Mucosa of rectum (tissue), 2 donors: Measurements from ENCODE around the gene TMEM129.

Experiments used
- H3K27ac ChIP-seq, 2 donors: one replicate each; pipeline ENCODE4 v1.7.0; 2013; ENCODE audit warnings: inconsistent platforms in 2 of 2, low read depth in 2 of 2, low read length in 2 of 2
- H3K27me3 ChIP-seq, 2 donors: one replicate each; pipeline ENCODE4 v1.7.0; 2013; ENCODE audit warnings: low read length in 2 of 2; ENCODE audit not compliant: control insufficient read depth in 2 of 2, insufficient read depth in 2 of 2
- H3K36me3 ChIP-seq, 2 donors: one replicate each; pipeline ENCODE4 v1.7.0; 2013; ENCODE audit warnings: low read length in 2 of 2; ENCODE audit not compliant: control insufficient read depth in 2 of 2, insufficient read depth in 2 of 2
- H3K4me1 ChIP-seq, 2 donors: one replicate each; pipeline ENCODE4 v1.7.0; 2013; ENCODE audit warnings: low read length in 2 of 2, mild to moderate bottlenecking in 1 of 2; ENCODE audit not compliant: control insufficient read depth in 2 of 2, insufficient read depth in 2 of 2
- H3K4me3 ChIP-seq, 2 donors: one replicate each; pipeline ENCODE4 v1.7.0; 2013; ENCODE audit warnings: low read length in 2 of 2
- H3K9ac ChIP-seq, 2 donors: one replicate each; pipeline ENCODE4 v1.7.0; 2013; ENCODE audit warnings: low read length in 2 of 2, low read depth in 1 of 2, mild to moderate bottlenecking in 1 of 2
- H3K9me3 ChIP-seq, 2 donors: one replicate each; pipeline ENCODE4 v1.7.0; 2013; ENCODE audit warnings: low read length in 2 of 2; ENCODE audit not compliant: control insufficient read depth in 2 of 2
- donor health status: healthy.
- donor health status: Normal muscosa, but diverticular disease.

The TMEM129 gene

DNA sequence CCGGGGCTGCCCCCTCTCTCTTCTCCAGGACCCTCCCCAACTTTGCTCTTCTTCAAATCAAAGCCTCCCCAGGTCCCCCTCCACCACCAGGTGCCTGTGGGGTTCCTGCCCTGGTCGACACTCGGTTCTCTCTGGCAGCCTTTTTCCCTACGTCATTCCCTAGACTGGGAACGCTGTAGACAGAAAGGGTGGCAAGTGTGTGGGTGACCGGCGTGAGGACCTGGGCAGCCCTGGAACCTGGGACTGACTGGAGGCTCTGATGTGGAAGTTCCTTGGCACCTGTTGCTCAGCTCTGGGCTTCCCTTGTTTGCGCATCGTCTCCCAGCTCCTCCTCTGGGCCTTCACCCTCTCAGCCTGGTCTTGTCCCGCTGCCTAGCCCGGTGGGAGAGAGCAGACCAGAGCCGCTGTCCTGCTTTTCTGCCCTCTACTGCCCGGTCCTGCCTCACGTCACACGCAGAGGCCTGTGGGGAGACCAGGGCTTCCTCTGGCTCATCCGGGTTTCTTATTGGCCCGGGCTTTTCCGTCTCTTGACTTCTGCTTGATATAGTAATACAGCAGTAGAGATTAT is 1.5 kb upstream of the TMEM129 start:
- Histone ChIP-seq H3K4me3 (peak overlapping the region; percentile 55 to 57), H3K4me1 (peaks cover 23 to 39% of the 10 kb centered on the region in 2 donors), H3K27me3 (no peaks in the 10 kb centered on the region), H3K9me3 (no peaks in the 10 kb centered on the region), H3K27ac (peak overlapping the region; percentile 72 to 81), H3K9ac (peak overlapping the region; percentile 20 to 42), H3K36me3 (peaks cover 8 to 12% of the 10 kb centered on the region in 2 donors)

- H3K4me3 ChIP-seq: peak overlapping the region; percentile 57 to 61
- peaks cover 12 to 19% of the 10 kb centered on the region in 2 donors for H3K36me3 ChIP-seq
- H3K9me3 ChIP-seq: no peaks in the 10 kb centered on the region
- H3K27ac ChIP-seq: peak overlapping the region in 1 of 2 donors; percentile 81
- peaks cover 20 to 39% of the 10 kb centered on the region in 2 donors for H3K4me1 ChIP-seq
- no peaks in the 10 kb centered on the region for H3K27me3 ChIP-seq
- peak overlapping the region; percentile 24 to 42 for H3K9ac ChIP-seq
These were observed 785 bp upstream of the TMEM129 start for GRCh38 chr4:1721666-1722550.

DNA sequence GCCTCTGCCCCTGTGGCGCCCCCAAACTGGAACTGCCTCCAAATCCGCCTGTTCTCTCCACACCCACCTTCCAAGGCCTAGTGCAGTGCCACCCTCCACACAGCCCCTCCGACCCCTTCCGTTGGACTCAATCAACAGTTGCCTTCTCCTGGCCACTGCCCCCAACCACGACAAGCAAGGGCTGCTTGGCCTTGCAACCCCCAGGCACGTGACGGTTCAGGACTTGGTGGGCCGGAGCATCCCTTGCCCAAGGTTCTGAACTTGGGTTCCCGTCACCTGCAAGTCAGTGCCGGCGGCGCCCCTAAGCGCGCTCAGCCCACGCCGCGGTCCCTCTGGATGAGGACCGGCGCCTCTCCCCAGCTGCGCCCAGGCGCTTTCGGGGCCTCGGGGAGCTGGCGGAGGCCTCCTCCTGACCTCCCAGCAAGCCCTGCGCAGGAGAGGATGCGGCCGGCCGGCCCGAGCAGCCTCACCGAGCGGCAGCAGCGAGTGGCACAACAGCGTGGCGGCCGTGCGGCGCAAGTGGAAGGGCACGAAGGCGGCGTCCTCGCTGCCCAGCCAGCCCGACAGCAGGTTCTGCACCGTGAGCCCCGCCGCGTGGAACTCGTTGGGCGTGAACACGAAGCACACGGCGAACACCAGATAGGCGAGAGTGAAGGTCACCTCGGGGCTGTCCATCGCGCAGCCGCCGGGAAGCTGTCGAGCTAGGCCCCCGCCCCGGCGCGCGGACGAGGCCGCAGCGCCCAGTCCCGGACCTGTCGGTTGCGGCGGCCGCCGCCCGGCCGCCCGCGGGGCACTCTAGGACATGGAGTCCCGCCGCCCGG is 750 bp downstream of the TMEM129 start:
- Histone ChIP-seq H3K4me1 (peaks cover 20 to 33% of the 10 kb centered on the region in 2 donors), H3K27ac (peak overlapping the region; percentile 92 to 96), H3K9ac (peak overlapping the region; percentile 88 to 93), H3K4me3 (peak overlapping the region; percentile 86 to 96), H3K9me3 (no peaks in the 10 kb centered on the region), H3K36me3 (peaks cover 12 to 23% of the 10 kb centered on the region in 2 donors), H3K27me3 (no peaks in the 10 kb centered on the region)

DNA sequence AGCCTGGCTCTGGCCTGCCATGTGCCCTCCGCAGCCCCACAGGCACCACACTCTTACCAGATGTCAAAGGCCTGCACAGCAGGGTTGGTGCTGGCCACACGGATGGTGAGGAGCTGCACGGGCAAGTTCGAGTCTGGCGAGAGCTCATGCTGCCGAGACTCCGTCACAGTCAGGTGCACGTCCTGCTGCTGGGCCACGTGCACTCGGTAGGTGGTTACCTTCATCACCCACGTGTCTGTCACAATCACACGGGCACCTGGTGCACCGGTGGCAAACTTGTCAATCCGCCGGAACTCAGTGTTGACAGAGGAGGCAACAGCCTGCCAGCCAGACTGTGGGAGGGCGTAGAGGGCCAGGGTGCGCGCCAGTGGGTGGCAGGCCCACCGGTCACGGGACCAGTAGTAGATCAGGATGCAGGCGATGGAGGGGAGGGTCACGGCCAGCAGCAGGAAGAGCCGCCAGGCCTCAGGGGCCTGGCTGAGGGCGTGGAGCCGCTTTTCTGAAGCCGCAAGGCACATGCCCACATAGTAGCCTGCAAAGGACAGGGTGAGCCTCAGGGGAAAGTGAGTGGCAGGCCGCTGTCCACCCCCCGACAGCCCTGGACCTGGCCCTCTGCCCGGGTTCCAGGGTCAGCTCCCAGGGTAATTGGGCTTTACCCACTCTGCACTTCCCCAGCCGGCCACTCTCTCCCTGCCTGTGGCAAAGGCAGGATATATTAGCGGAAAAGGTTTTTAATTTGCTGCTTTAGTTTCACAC is 2.9 kb downstream of the TMEM129 start:
- H3K27ac ChIP-seq: no peak overlapping the region
- no peaks in the 10 kb centered on the region for H3K9me3 ChIP-seq
- no peaks in the 10 kb centered on the region for H3K27me3 ChIP-seq
- no peak overlapping the region for H3K9ac ChIP-seq
- H3K4me1 ChIP-seq: peaks cover 34 to 53% of the 10 kb centered on the region in 2 donors
- H3K36me3 ChIP-seq: peaks cover 12 to 24% of the 10 kb centered on the region in 2 donors
- H3K4me3 ChIP-seq: no peak overlapping the region

DNA sequence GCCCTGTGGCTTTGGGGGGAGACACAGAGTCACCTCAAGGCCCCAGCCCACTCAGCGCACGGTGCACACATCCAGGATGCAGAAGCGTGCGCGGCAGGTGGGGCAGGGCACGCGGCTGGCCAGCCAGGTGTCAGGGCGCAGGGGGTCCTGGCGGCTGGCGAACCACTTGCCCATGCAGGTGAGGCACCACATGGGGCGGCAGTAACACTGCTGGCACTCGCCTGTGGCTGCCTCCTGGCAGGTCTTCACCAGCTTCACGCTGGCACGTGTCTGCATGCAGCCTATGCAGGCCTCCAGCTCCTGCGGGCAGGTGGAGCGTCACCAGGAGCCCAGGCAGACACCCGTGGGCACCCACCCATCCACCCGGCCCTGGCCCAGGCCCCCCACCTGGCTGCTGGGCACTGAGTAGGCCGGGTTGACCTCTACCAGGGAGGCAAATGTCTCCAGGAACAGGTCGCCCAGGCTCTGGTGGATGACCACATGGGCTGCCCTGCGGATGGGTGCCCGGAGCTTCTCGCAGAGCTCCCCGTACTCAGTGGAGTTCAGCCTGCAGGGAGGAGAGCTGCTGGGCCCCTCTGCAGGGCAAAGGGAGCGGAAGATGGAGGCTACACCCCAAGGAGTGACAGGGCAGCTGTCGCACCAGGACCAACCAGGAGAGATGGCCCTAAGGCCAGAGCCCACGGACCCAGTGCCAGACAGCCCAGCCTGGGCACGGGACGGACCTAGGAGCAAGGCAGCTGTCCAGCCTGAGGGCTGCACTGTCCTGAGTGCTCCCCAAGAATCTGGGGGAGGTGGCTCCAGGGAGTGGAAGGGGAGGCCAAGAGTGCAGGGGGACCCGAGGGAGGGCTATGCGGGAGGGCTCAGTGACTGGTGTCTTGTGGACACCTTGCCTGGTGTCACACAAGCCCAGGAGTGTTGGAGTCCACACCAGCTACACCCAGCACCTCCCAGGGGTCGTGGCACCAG is 3.7 kb downstream of the TMEM129 start:
- peaks cover 36 to 48% of the 10 kb centered on the region in 2 donors for H3K4me1 ChIP-seq
- no peaks in the 10 kb centered on the region for H3K27me3 ChIP-seq
- no peak overlapping the region for H3K27ac ChIP-seq

DNA sequence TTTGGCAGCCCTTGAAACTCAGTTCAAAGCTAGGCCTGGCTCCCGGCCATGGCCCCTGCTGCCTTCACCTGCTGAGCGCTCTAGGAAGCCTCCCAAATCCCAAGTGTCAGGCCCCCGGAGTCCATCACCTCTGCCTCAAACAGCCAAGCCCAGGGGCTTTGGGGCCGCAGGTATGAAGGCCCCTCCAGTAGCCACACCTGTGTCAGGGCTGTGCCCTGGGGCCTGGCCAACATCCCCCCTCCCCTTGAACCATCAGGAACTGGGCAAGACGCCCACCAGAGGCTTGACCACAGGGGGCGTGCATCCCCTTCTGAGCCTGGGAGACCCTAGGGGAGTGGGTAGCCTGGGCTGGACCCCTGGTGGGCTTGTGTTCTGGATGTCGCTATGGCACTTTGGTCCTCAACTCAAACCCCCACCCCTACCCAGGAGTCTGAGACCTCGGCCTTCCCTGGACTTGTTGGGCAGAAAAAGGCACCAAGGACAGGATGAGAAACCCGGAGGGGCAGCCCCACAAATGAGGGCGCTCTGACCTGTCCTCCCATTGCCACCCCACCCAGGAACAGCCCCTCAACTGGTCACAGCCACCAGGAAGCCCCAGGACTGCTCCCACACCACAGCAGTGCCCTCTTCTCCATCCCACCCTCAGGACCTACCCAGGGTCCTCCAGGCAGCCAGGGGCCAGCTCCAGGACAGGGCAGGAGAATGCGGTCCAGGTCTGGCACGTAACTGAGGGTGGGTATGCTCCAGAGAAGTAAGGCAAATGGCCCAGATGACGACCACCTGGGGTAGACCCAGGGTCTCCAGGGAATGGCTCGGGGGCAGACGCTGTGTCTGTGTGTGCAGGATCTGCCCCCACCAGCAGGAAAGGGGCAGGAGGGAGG is 4.8 kb downstream of the TMEM129 start:
- H3K27ac ChIP-seq: no peak overlapping the region
- no peaks in the 10 kb centered on the region for H3K27me3 ChIP-seq
- peaks cover 29 to 43% of the 10 kb centered on the region in 2 donors for H3K4me1 ChIP-seq
- H3K36me3 ChIP-seq: peaks cover 12 to 24% of the 10 kb centered on the region in 2 donors
- no peak overlapping the region for H3K9ac ChIP-seq
- no peaks in the 10 kb centered on the region for H3K9me3 ChIP-seq
- H3K4me3 ChIP-seq: no peak overlapping the region

More for the DNA sequence above, 3.7 kb downstream of the TMEM129 start:
- no peak overlapping the region for H3K9ac ChIP-seq
- H3K36me3 ChIP-seq: peaks cover 12 to 24% of the 10 kb centered on the region in 2 donors
- no peak overlapping the region for H3K4me3 ChIP-seq
- no peaks in the 10 kb centered on the region for H3K9me3 ChIP-seq

DNA sequence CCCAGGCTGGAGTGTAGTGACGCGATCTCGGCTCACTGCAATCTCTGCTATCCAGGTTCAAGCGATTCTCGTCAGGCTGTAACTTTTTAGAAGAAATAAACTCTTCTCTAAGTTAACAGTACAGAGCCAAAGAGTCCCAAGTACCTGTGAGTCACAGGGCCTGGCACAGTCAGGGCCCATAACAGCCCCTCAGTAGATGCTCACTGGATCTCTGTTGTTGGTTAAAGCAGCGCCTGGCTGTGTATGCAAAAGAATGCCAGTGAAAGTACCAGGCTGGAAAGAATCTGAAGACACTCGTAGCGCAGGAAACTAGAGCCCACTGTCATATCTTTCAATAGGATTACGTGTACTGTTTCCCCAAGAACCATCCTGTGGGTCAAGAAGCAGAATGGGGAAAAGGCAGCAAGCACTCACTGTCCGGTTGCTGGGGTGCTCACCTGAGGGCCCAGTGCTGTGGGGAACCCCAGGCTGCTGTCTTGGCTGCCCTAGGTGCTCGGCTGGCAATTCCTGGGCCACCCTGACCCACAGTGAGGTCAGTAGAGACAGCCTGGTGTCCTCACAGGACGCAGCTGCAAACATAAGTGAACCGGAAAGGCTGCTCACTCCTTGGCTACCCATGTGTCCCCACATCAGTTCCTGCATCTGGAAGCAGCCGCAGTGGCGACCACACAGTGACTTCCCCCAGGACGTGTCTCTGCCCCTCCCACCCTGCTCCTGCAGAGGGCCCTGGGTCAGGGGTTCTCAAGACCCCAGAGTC is 5.9 kb downstream of the TMEM129 start:
- Histone ChIP-seq H3K36me3 (peaks cover 12 to 24% of the 10 kb centered on the region in 2 donors), H3K9ac (no peak overlapping the region), H3K4me1 (peaks cover 32 to 46% of the 10 kb centered on the region in 2 donors), H3K9me3 (no peaks in the 10 kb centered on the region), H3K27ac (peak overlapping the region in 1 of 2 donors; percentile 67), H3K27me3 (no peaks in the 10 kb centered on the region), H3K4me3 (peak overlapping the region in 1 of 2 donors; percentile 5)
